Mesothelial cell of epicardium (in vitro differentiated cells): ENCODE data around the gene CLDN12. TPM values are rescaled to one million over a fixed set of nuclear protein-coding genes. Genes with fewer than 3 reads are reported as not detected.

ENCODE experiments used
- DNase-seq, 2 experiments: peaks; one replicate each; pipeline ENCODE4 v3.0.0; 2021; ENCODE audit warnings: low spot score in 2 of 2; ENCODE audit not compliant: unreplicated experiment in 2 of 2
- H3K27ac Mint-ChIP-seq: 2 replicates; pipeline ENCODE4 v1.8.0; 2021; ENCODE audit warnings: mixed read lengths
- H3K27me3 Mint-ChIP-seq: 2 replicates; pipeline ENCODE4 v1.8.0; 2021; ENCODE audit warnings: low read depth, mixed read lengths
- H3K36me3 Mint-ChIP-seq: 2 replicates; pipeline ENCODE4 v1.8.0; 2021; ENCODE audit warnings: mixed read lengths
- H3K4me1 Mint-ChIP-seq: 2 replicates; pipeline ENCODE4 v1.8.0; 2021; ENCODE audit warnings: mixed read lengths
- H3K4me3 Mint-ChIP-seq: 2 replicates; pipeline ENCODE4 v1.8.0; 2021; ENCODE audit warnings: mild to moderate bottlenecking, moderate library complexity, mixed read lengths
- H3K9me3 Mint-ChIP-seq: 2 replicates; pipeline ENCODE4 v1.8.0; 2021; ENCODE audit warnings: mixed read lengths
- total RNA-seq: library from RNA; stranded (reverse); gene quantifications from 3 replicates; pipeline ENCODE4 v1.2.1, GENCODE V29; 2021
- TF ChIP-seq, protein P1 (sequence below): fragments of 200-600 bp; sonication (generic); IDR thresholded peaks from one replicate; pipeline ENCODE4 v1.5.0; 2021; ENCODE audit warnings: antibody characterized with exemption; ENCODE audit not compliant: unreplicated experiment

Gene CLDN12
- total RNA-seq, 1 donor from 2014 or later, result 33.1 TPM

- Mint-ChIP-seq H3K27ac (no peak overlapping the region), H3K4me3 (no peak overlapping the region), H3K4me1 (peaks cover 12% of the 10 kb centered on the region), H3K36me3 (no peaks in the 10 kb centered on the region), H3K27me3 (peaks cover 4% of the 10 kb centered on the region), H3K9me3 (peaks cover 39% of the 10 kb centered on the region)
- DNase-seq, result no peak
- TF ChIP-seq, protein P1, sequence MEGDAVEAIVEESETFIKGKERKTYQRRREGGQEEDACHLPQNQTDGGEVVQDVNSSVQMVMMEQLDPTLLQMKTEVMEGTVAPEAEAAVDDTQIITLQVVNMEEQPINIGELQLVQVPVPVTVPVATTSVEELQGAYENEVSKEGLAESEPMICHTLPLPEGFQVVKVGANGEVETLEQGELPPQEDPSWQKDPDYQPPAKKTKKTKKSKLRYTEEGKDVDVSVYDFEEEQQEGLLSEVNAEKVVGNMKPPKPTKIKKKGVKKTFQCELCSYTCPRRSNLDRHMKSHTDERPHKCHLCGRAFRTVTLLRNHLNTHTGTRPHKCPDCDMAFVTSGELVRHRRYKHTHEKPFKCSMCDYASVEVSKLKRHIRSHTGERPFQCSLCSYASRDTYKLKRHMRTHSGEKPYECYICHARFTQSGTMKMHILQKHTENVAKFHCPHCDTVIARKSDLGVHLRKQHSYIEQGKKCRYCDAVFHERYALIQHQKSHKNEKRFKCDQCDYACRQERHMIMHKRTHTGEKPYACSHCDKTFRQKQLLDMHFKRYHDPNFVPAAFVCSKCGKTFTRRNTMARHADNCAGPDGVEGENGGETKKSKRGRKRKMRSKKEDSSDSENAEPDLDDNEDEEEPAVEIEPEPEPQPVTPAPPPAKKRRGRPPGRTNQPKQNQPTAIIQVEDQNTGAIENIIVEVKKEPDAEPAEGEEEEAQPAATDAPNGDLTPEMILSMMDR, result no peak
Observed at GRCh38 chr7:90433221-90433620, 30.0 kb downstream of the CLDN12 start.

DNA sequence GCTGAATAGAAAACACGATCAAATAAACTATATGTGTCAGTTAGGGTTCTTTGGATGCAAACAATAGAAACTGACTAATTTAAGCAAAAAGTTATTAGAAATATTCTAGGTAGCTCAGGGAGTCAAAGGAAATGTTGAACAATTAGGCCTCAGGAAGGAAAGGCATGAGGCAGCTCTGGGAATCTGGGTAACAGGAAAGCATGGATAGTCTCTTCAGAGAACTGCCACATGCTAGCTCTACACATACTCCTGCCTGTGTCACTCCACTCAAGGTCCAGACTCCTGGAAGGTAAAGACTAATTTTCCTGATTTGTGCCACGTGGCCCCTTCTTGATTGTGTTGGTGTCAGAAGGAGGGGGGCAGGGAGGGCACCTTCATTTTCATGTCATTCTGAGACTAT lies 42.4 kb downstream of the CLDN12 start:
- DNase-seq, result no peak
- H3K9me3 Mint-ChIP-seq, result peaks cover 6% of the 10 kb centered on the region
- no peaks in the 10 kb centered on the region for H3K27me3 Mint-ChIP-seq
- TF ChIP-seq, protein P1, result no peak
- no peak overlapping the region for H3K27ac Mint-ChIP-seq
- H3K36me3 Mint-ChIP-seq, result no peaks in the 10 kb centered on the region
- peaks cover 6% of the 10 kb centered on the region for H3K4me1 Mint-ChIP-seq
- no peak overlapping the region for H3K4me3 Mint-ChIP-seq

- Mint-ChIP-seq H3K9me3 (peaks cover 6% of the 10 kb centered on the region), H3K27me3 (no peaks in the 10 kb centered on the region), H3K4me3 (no peak overlapping the region), H3K36me3 (no peaks in the 10 kb centered on the region), H3K27ac (no peak overlapping the region), H3K4me1 (peaks cover 6% of the 10 kb centered on the region)
- DNase-seq, result no peak
- TF ChIP-seq, protein P1, result no peak
Observed at GRCh38 chr7:90446137-90446899, 43.1 kb downstream of the CLDN12 start.

DNA sequence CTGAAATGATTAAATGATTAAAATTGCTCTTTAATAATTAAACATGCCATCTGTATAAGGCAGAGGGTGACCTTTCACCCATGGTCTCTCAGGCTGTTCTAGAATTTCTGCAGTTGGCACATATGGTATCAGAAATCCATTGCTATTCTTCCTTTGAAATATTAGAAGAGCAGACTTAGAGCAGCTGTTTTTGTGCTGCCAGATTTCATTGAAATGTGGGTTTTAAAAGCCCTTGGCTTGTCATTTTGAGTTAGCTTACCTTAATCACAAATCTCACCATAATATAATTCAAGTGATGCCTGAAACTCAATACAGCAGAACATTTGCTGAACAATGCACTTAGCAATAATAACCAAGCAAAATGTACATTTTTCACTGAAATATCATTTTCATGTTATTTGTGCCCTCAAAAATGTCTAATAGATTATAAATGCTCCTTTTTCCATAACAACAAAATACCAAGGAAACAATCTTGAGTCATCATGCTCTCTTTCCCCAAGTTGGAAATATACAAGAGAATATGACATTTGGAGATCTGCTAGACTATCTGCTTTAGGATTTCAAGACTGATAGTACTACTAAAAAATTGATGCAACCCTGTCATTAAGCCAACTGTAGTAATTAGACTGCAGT lies 50.1 kb downstream of the CLDN12 start:
- peaks cover 1% of the 10 kb centered on the region for H3K27me3 Mint-ChIP-seq
- no peaks in the 10 kb centered on the region for H3K36me3 Mint-ChIP-seq
- DNase-seq, result no peak
- TF ChIP-seq, protein P1, result no peak
- peaks cover 6% of the 10 kb centered on the region for H3K9me3 Mint-ChIP-seq
- H3K4me3 Mint-ChIP-seq, result no peak overlapping the region
- no peak overlapping the region for H3K27ac Mint-ChIP-seq
- peaks cover 6% of the 10 kb centered on the region for H3K4me1 Mint-ChIP-seq

- no peak for DNase-seq
- Mint-ChIP-seq H3K36me3 (no peaks in the 10 kb centered on the region), H3K4me1 (peaks cover 6% of the 10 kb centered on the region), H3K27me3 (peaks cover 1% of the 10 kb centered on the region), H3K27ac (no peak overlapping the region), H3K4me3 (no peak overlapping the region), H3K9me3 (peaks cover 9% of the 10 kb centered on the region)
- TF ChIP-seq, protein P1, result no peak
Observed at GRCh38 chr7:90453931-90454330, 50.7 kb downstream of the CLDN12 start.
